ENCODE data around the gene PPIL6.
"Not testable (repeated sequence)": the region's sequence is repeated elsewhere in the genome, so short reads cannot be mapped to it uniquely, and the experiment has no call there.

Gene PPIL6

DNA sequence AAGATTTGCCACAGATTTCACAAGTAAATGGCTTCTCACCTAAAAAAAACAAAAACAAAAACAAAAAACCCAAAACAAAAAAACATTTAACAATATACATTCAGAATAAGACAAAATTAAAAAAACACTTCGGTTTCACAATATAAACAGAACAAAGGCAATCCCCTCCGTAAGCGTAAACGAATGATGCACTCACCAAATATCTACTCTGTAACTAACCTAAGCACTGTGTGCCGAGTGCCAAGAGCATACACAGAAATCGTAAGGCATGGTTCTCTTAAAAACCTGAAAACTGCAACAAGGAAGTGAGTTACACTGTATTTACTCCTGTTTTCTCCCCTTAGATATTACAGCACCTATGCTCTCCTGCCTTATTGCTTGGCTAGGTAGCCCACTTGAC lies 27.3 kb upstream of the PPIL6 start:
- no peak for DNase-seq
- no peak overlapping the region for H3K27ac ChIP-seq (ENCODE audit: insufficient read depth in 1 of 2, low read depth in 1 of 2, low read length in 2 of 2, poor library complexity in 1 of 2, severe bottlenecking in 2 of 2)
- peaks cover 17 to 85% (median 66%) of the 10 kb centered on the region in 4 experiments for H3K36me3 ChIP-seq (ENCODE audit: control insufficient read depth in 4 of 4, insufficient read depth in 4 of 4, low read length in 3 of 4)
- 100% methylated on average over 5 of the region's 6 CpGs for WGBS (ENCODE audit: insufficient coverage)
- ChIA-PET CTCF (no interaction called here), POLR2A (no interaction called here)
- H3K4me1 ChIP-seq (ENCODE audit: control extremely low read depth in 1 of 4, control insufficient read depth in 4 of 4, insufficient read depth in 4 of 4, low read length in 3 of 4), result no peaks in the 10 kb centered on the region
- no peak overlapping the region for H3K4me3 ChIP-seq (ENCODE audit: control insufficient read depth in 1 of 7, extremely low read depth in 1 of 7, insufficient read depth in 4 of 7, low read depth in 2 of 7, low read length in 6 of 7)
- no peaks in the 10 kb centered on the region for H3K27me3 ChIP-seq (replicated peaks in 2 of 5; ENCODE audit: control insufficient read depth in 4 of 5, insufficient read depth in 5 of 5, low read length in 4 of 5)
- no peaks in the 10 kb centered on the region for H3K9me3 ChIP-seq (ENCODE audit: control extremely low read depth in 1 of 5, control insufficient read depth in 4 of 5, insufficient read depth in 2 of 5, low read depth in 1 of 5, low read length in 4 of 5)

- Histone ChIP-seq H3K9me3 (ENCODE audit: control extremely low read depth in 1 of 5, control insufficient read depth in 4 of 5, insufficient read depth in 2 of 5, low read depth in 1 of 5, low read length in 4 of 5) (no peaks in the 10 kb centered on the region), H3K4me3 (ENCODE audit: control insufficient read depth in 1 of 7, extremely low read depth in 1 of 7, insufficient read depth in 4 of 7, low read depth in 2 of 7, low read length in 6 of 7) (no peak overlapping the region), H3K4me1 (ENCODE audit: control extremely low read depth in 1 of 4, control insufficient read depth in 4 of 4, insufficient read depth in 4 of 4, low read length in 3 of 4) (no peaks in the 10 kb centered on the region), H3K27me3 (replicated peaks in 2 of 5; ENCODE audit: control insufficient read depth in 4 of 5, insufficient read depth in 5 of 5, low read length in 4 of 5) (no peaks in the 10 kb centered on the region), H3K27ac (ENCODE audit: insufficient read depth in 1 of 2, low read depth in 1 of 2, low read length in 2 of 2, poor library complexity in 1 of 2, severe bottlenecking in 2 of 2) (no peak overlapping the region), H3K36me3 (ENCODE audit: control insufficient read depth in 4 of 4, insufficient read depth in 4 of 4, low read length in 3 of 4) (peaks cover 19 to 81% (median 63%) of the 10 kb centered on the region in 4 experiments)
- CTCF ChIA-PET, result interaction anchor here (1.4 to 2.7 kb wide), 2 partner anchors 9 to 14 kb away, joined by 9 read pairs; no protein-coding TSS in a partner anchor
- DNase-seq, result no peak
- WGBS (ENCODE audit: insufficient coverage), result 94% methylated on average over 6 of the region's 7 CpGs
- POLR2A ChIA-PET, result no interaction called here
These were observed 25.9 kb upstream of the PPIL6 start for GRCh38 chr6:109466212-109466923.

GRCh38 chr6:109465772-109466171 lies 25.3 kb upstream of the PPIL6 start:
- H3K27me3 ChIP-seq (replicated peaks in 2 of 5; ENCODE audit: control insufficient read depth in 4 of 5, insufficient read depth in 5 of 5, low read length in 4 of 5), result no peaks in the 10 kb centered on the region
- no peak overlapping the region for H3K27ac ChIP-seq (ENCODE audit: insufficient read depth in 1 of 2, low read depth in 1 of 2, low read length in 2 of 2, poor library complexity in 1 of 2, severe bottlenecking in 2 of 2)
- no peak overlapping the region for H3K4me3 ChIP-seq (ENCODE audit: control insufficient read depth in 1 of 7, extremely low read depth in 1 of 7, insufficient read depth in 4 of 7, low read depth in 2 of 7, low read length in 6 of 7)
- H3K4me1 ChIP-seq (ENCODE audit: control extremely low read depth in 1 of 4, control insufficient read depth in 4 of 4, insufficient read depth in 4 of 4, low read length in 3 of 4), result no peaks in the 10 kb centered on the region
- peaks cover 19 to 80% (median 58%) of the 10 kb centered on the region in 4 experiments for H3K36me3 ChIP-seq (ENCODE audit: control insufficient read depth in 4 of 4, insufficient read depth in 4 of 4, low read length in 3 of 4)
- ChIA-PET POLR2A (no interaction called here), CTCF (interaction anchor here (1.4 to 2.7 kb wide), 2 partner anchors 9 to 15 kb away, joined by 9 read pairs; no protein-coding TSS in a partner anchor)
- DNase-seq, result no peak
- WGBS (ENCODE audit: insufficient coverage), result 97% methylated on average over 7 of the region's 7 CpGs
- H3K9me3 ChIP-seq (ENCODE audit: control extremely low read depth in 1 of 5, control insufficient read depth in 4 of 5, insufficient read depth in 2 of 5, low read depth in 1 of 5, low read length in 4 of 5), result no peaks in the 10 kb centered on the region

DNA sequence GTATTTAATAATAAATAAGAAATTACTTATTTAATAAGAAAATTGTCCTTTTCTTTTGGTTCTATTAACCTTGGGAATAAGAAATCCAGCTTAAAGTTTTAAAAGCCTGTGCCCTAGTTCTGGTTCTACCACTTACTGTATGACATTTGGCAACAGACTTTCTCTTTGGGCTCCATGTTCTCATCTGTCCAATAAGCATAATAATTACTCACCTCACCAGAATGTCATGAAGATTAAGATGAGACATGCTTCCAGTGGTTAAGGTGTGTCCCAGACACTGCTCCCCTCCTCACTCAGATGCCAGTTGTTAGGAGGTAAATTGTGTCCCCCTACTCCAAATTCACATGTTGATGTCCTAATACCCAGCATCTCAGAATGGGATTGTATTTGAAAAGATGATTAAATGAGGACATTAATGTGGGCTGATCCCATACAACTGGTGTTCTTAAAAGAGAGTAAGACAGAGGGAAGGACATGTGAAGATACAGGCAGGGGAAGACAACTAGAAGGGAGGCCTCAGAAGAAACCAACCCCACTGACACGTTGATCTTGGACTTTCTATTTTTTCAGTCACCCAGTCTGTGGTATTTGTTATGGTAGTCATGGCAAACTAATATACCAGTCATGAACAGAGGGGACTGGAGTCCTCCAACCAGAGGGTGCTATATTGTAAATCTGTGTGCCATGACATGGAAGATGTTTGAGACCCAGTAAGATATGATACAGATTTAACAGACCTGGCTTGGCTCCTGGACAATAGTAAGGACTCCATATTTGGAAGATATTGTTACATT lies 21.5 kb upstream of the PPIL6 start:
- no CpG with 5 or more reads among the region's 1 CpG for WGBS (ENCODE audit: insufficient coverage)
- Histone ChIP-seq H3K4me3 (ENCODE audit: control insufficient read depth in 1 of 7, extremely low read depth in 1 of 7, insufficient read depth in 4 of 7, low read depth in 2 of 7, low read length in 6 of 7) (no peak overlapping the region), H3K27me3 (replicated peaks in 2 of 5; ENCODE audit: control insufficient read depth in 4 of 5, insufficient read depth in 5 of 5, low read length in 4 of 5) (no peaks in the 10 kb centered on the region), H3K4me1 (ENCODE audit: control extremely low read depth in 1 of 4, control insufficient read depth in 4 of 4, insufficient read depth in 4 of 4, low read length in 3 of 4) (peaks cover 2 to 23% (median 13%) of the 10 kb centered on the region in 4 experiments), H3K36me3 (ENCODE audit: control insufficient read depth in 4 of 4, insufficient read depth in 4 of 4, low read length in 3 of 4) (peaks cover 13 to 43% (median 30%) of the 10 kb centered on the region in 4 experiments), H3K9me3 (ENCODE audit: control extremely low read depth in 1 of 5, control insufficient read depth in 4 of 5, insufficient read depth in 2 of 5, low read depth in 1 of 5, low read length in 4 of 5) (no peaks in the 10 kb centered on the region), H3K27ac (ENCODE audit: insufficient read depth in 1 of 2, low read depth in 1 of 2, low read length in 2 of 2, poor library complexity in 1 of 2, severe bottlenecking in 2 of 2) (no peak overlapping the region)
- peak in 2 of 3 donors; percentile 13 to 33 for DNase-seq
- ChIA-PET CTCF (interaction anchor here (0.9 to 1.5 kb wide), 3 partner anchors 17 to 67 kb away, joined by 3 read pairs; no protein-coding TSS in a partner anchor), POLR2A (no interaction called here)

DNA sequence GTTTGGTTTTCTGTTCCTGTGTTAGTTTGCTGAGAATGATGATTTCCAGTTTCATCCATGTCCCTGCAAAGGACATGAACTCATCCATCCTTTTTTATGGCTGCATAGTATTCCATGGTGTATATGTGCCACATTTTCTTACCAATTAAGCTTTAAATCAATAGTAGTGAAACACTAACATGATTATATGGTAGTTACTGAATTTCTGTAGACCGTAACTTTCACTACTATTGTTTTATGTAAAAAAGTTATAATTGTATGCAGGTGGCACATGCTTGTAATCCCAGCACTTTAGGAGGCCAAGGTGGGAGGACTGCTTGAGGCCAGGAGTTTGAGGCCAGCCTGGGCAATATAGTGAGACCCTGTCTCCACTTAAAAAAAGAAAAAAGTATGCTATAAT lies 20.8 kb upstream of the PPIL6 start:
- H3K9me3 ChIP-seq (ENCODE audit: control extremely low read depth in 1 of 5, control insufficient read depth in 4 of 5, insufficient read depth in 2 of 5, low read depth in 1 of 5, low read length in 4 of 5); H3K4me3 ChIP-seq (ENCODE audit: control insufficient read depth in 1 of 7, extremely low read depth in 1 of 7, insufficient read depth in 4 of 7, low read depth in 2 of 7, low read length in 6 of 7); H3K27ac ChIP-seq (ENCODE audit: insufficient read depth in 1 of 2, low read depth in 1 of 2, low read length in 2 of 2, poor library complexity in 1 of 2, severe bottlenecking in 2 of 2); POLR2A ChIA-PET; H3K27me3 ChIP-seq (replicated peaks in 2 of 5; ENCODE audit: control insufficient read depth in 4 of 5, insufficient read depth in 5 of 5, low read length in 4 of 5); DNase-seq: not testable (repeated sequence)
- CTCF ChIA-PET, result interaction anchor here (0.9 to 1.5 kb wide), 2 partner anchors 30 to 68 kb away, joined by 3 read pairs; no protein-coding TSS in a partner anchor
- no CpG with 5 or more reads among the region's 1 CpG for WGBS (ENCODE audit: insufficient coverage)
- Histone ChIP-seq H3K36me3 (ENCODE audit: control insufficient read depth in 4 of 4, insufficient read depth in 4 of 4, low read length in 3 of 4) (peaks cover 12 to 37% (median 26%) of the 10 kb centered on the region in 4 experiments), H3K4me1 (ENCODE audit: control extremely low read depth in 1 of 4, control insufficient read depth in 4 of 4, insufficient read depth in 4 of 4, low read length in 3 of 4) (peaks cover 4 to 30% (median 19%) of the 10 kb centered on the region in 4 experiments)

- no peak overlapping the region for H3K4me3 ChIP-seq (ENCODE audit: control insufficient read depth in 1 of 7, extremely low read depth in 1 of 7, insufficient read depth in 4 of 7, low read depth in 2 of 7, low read length in 6 of 7)
- peaks cover 5 to 28% (median 17%) of the 10 kb centered on the region in 4 experiments for H3K36me3 ChIP-seq (ENCODE audit: control insufficient read depth in 4 of 4, insufficient read depth in 4 of 4, low read length in 3 of 4)
- no peak overlapping the region for H3K27ac ChIP-seq (ENCODE audit: insufficient read depth in 1 of 2, low read depth in 1 of 2, low read length in 2 of 2, poor library complexity in 1 of 2, severe bottlenecking in 2 of 2)
- no CpG with 5 or more reads among the region's 3 CpGs for WGBS (ENCODE audit: insufficient coverage)
- no peaks in the 10 kb centered on the region for H3K9me3 ChIP-seq (ENCODE audit: control extremely low read depth in 1 of 5, control insufficient read depth in 4 of 5, insufficient read depth in 2 of 5, low read depth in 1 of 5, low read length in 4 of 5)
- CTCF ChIA-PET, result interaction anchor here (0.6 to 1.5 kb wide), 5 partner anchors 10 to 492 kb away, joined by 3 to 8 read pairs (median 3); no protein-coding TSS in a partner anchor
- peaks cover 4 to 35% (median 21%) of the 10 kb centered on the region in 4 experiments for H3K4me1 ChIP-seq (ENCODE audit: control extremely low read depth in 1 of 4, control insufficient read depth in 4 of 4, insufficient read depth in 4 of 4, low read length in 3 of 4)
- H3K27me3 ChIP-seq (replicated peaks in 2 of 5; ENCODE audit: control insufficient read depth in 4 of 5, insufficient read depth in 5 of 5, low read length in 4 of 5), result no peaks in the 10 kb centered on the region
- DNase-seq, result no peak
- POLR2A ChIA-PET, result interaction anchor here (0.6 kb wide), 1 partner anchor 295 kb away, joined by 3 read pairs; no protein-coding TSS in a partner anchor
These were observed 19.9 kb upstream of the PPIL6 start for GRCh38 chr6:109460161-109460829.

All from common myeloid progenitor, CD34-positive (primary cell).